Effector memory CD4-positive, alpha-beta T cell (primary cell): ENCODE results near the gene APP.

Source experiments
- DNase-seq, 3 donors: peaks; one replicate each; pipeline ENCODE4 v3.0.0-alpha.2; 2020
- H3K27ac ChIP-seq: 2 replicates; pipeline ENCODE4 v1.7.0; 2013; ENCODE audit warnings: mild to moderate bottlenecking, low read length, moderate library complexity; ENCODE audit not compliant: insufficient read depth, poor library complexity, severe bottlenecking
- H3K27me3 ChIP-seq: replicated peaks from 2 replicates; pipeline ENCODE4 v1.7.0; 2013; ENCODE audit warnings: mild to moderate bottlenecking, low read length; ENCODE audit not compliant: insufficient read depth, control insufficient read depth, poor library complexity, severe bottlenecking
- H3K36me3 ChIP-seq: 2 replicates; pipeline ENCODE4 v1.7.0; 2013; ENCODE audit warnings: mild to moderate bottlenecking, low read length, moderate library complexity; ENCODE audit not compliant: control insufficient read depth, insufficient read depth
- H3K4me1 ChIP-seq: 2 replicates; pipeline ENCODE4 v1.7.0; 2013; ENCODE audit warnings: low read length, mild to moderate bottlenecking; ENCODE audit not compliant: control insufficient read depth, insufficient read depth, poor library complexity, severe bottlenecking
- H3K4me3 ChIP-seq: 2 replicates; pipeline ENCODE4 v1.7.0; 2013; ENCODE audit warnings: low read length, low read depth, mild to moderate bottlenecking; ENCODE audit not compliant: insufficient read depth, poor library complexity, severe bottlenecking
- H3K9me3 ChIP-seq: 2 replicates; pipeline ENCODE4 v1.7.0; 2013; ENCODE audit warnings: mild to moderate bottlenecking, low read length, moderate library complexity; ENCODE audit not compliant: control insufficient read depth

Gene APP

DNA sequence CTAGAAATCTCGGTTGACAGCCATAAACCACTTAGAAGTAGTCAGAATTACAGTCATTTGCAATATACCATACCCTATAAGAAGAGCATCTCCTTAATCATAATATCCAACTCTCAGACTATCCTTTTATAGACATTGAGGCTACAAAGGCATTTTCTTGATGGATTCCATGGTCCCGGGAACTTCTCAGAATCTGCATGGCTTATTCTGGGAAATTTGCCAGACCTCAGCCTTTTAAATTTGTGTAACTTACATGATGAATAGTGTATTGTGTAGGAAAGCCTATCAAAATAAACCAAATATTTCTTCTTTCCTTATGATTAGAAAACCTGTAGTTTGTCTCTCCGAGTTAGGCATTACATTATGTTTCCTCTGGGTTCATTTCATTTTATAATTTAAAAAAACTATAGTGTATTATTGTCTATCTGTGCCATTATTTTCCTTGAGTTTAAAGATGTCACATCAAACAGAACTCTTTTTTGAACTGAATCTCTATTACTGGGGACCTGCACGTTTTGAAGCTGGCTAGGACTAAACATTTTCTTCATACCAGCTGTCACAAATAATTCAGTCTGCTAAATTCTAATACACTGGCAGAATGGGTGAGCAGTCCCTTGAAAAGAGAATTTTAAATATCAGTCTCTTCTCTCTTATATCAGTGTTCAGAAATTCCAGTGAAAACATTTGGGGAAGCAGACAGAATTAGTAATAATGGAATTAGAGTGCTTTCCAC, 332.9 kb downstream of the APP start:
- Histone ChIP-seq H3K4me1 (no peaks in the 10 kb centered on the region), H3K4me3 (no peak overlapping the region), H3K27me3 (no peaks in the 10 kb centered on the region), H3K36me3 (no peaks in the 10 kb centered on the region), H3K27ac (no peak overlapping the region), H3K9me3 (no peaks in the 10 kb centered on the region)
- DNase-seq: no peak

DNA sequence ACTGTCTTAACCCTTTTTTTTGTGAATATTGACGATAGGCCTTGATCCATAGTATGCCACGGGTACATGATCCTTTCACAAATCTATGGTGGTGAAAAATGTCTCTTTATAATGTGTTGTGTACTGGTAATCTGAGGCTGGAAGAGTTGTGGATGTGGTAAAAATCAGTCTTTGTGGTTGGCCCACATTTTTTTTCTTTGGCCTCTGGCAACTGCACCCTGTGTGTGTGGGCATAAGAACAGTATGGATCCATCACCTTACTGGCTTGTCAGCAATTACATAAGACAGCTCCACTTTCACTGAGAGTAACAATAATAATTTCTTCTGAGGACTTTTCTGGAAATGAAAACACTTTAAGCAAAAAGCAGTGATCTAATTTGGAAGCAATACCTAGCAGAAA, 334.2 kb downstream of the APP start:
- H3K9me3 ChIP-seq: no peaks in the 10 kb centered on the region
- no peaks in the 10 kb centered on the region for H3K27me3 ChIP-seq
- no peak for DNase-seq
- H3K4me3 ChIP-seq: no peak overlapping the region
- H3K27ac ChIP-seq: no peak overlapping the region
- no peaks in the 10 kb centered on the region for H3K36me3 ChIP-seq
- no peaks in the 10 kb centered on the region for H3K4me1 ChIP-seq

DNA sequence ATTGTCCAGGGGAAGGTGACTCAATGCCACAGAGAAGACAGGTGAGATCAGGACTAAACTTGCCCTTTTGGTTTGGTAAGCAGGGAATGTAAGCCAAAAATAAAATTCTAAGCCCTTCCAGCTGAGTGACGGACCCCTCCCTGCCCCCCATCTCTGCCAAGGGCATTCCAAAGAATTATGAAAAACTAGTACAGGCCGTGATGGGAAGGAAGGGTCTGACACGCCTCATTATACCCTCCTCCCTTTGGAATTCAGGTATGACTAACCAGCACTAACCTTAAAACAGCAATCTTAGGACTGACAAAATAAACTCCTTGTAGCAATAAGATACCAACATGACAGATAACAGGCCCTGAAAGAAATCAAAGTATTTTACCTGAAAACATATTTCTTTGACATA, 336.2 kb downstream of the APP start:
- Histone ChIP-seq H3K36me3 (no peaks in the 10 kb centered on the region), H3K9me3 (no peaks in the 10 kb centered on the region), H3K4me1 (no peaks in the 10 kb centered on the region), H3K27ac (no peak overlapping the region), H3K4me3 (no peak overlapping the region), H3K27me3 (no peaks in the 10 kb centered on the region)
- no peak for DNase-seq

DNA sequence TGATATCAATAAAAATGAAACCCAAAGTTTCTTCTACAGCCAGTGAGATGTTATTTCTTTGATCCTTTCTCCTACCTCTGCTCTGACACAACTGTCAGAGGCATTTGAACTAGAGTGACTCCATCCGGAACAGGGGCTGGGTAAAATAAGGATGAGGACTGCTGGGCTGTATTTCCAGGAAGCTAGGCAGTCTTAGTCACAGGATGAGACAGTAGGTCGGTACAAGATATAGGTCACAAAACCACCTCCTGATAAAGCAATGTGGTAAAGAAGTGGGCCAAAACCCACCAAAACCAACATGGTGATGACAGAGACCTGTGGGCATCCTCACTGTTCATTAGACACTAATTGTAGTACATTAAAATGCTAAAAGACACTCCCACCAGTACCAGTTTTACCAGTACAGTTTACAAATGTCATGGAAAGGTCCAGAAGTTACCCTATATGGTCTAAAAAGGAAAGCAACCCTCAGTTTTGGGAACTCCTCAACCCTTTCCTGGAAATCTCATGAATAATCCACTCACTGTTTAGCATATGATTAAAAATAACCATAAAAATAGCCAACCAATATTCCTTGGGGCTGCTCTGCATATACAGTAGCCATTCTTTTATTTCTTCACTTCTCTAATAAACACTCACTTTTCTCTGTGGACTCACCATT, 339.1 kb downstream of the APP start:
- Histone ChIP-seq H3K36me3 (no peaks in the 10 kb centered on the region), H3K27me3 (no peaks in the 10 kb centered on the region), H3K27ac (no peak overlapping the region), H3K4me3 (no peak overlapping the region), H3K4me1 (no peaks in the 10 kb centered on the region), H3K9me3 (no peaks in the 10 kb centered on the region)
- DNase-seq: no peak
